ENCODE data around the gene RNF157. TPM values are rescaled to one million over a fixed set of nuclear protein-coding genes. Genes with fewer than 3 reads are reported as not detected.
A peak's percentile ranks its signal among the peaks of the same experiment; 100 is the strongest.

RNF157 gene
- total and polyA plus RNA-seq, 10 of the 15 experiments (the other 5 are each of a cell fraction or from before 2014, with no cell fraction given), result 1.4 to 15.9 (median 9.6) TPM

GRCh38 chr17:76104140-76104895 is 136.0 kb downstream of the RNF157 start (continued):
- TF ChIP-seq RELA (IDR thresholded peaks at IDR 0.05; ENCODE audit: borderline replicate concordance, partially characterized antibody) (no peak), MLLT1 (IDR thresholded peaks at IDR 0.05) (peak; percentile 89; the same call in 1 of the 2 replicates), ZNF217 (IDR thresholded peaks at IDR 0.05) (no peak), SRF (IDR thresholded peaks at IDR 0.05; ENCODE audit: low read depth in 2 of 2, low read length in 2 of 2) (no peak), ZNF592 (IDR thresholded peaks at IDR 0.05) (no peak)

Measured in GM12878 (cell line).